Loucy (cell line): ENCODE measurements around the gene SDCCAG8.
A peak's percentile ranks its signal among the peaks of the same experiment; 100 is the strongest.
"Not testable (repeated sequence)": the region's sequence is repeated elsewhere in the genome, so short reads cannot be mapped to it uniquely, and the experiment has no call there.

Experiments used
- H2AFZ ChIP-seq: fragments of 200-600 bp; sonication (generic); 2 replicates; pipeline ENCODE4 v1.6.0; 2016; ENCODE audit warnings: antibody characterized with exemption, mild to moderate bottlenecking, low read length, moderate library complexity
- H3F3A ChIP-seq: fragments of 200-600 bp; 2 replicates; pipeline ENCODE4 v1.6.0; 2016; ENCODE audit warnings: antibody characterized with exemption, low read depth, mild to moderate bottlenecking
- H3K27me3 ChIP-seq: fragments of 200-600 bp; sonication (generic); 2 replicates; pipeline ENCODE4 v1.6.1; 2014; ENCODE audit warnings: low read length, mild to moderate bottlenecking; ENCODE audit not compliant: insufficient read depth, poor library complexity, severe bottlenecking
- H3K36me3 ChIP-seq: fragments of 200-600 bp; sonication (generic); 2 replicates; pipeline ENCODE4 v1.6.1; 2016; ENCODE audit warnings: low read length; ENCODE audit not compliant: insufficient read depth
- H3K4me1 ChIP-seq: fragments of 200-600 bp; sonication (generic); 2 replicates; pipeline ENCODE4 v1.5.1; 2014; ENCODE audit warnings: low read length, mild to moderate bottlenecking; ENCODE audit not compliant: insufficient read depth, poor library complexity, severe bottlenecking
- H3K4me2 ChIP-seq: fragments of 200-600 bp; sonication (generic); 2 replicates; pipeline ENCODE4 v1.6.0; 2014; ENCODE audit warnings: antibody characterized with exemption, low read length, low read depth, mild to moderate bottlenecking; ENCODE audit not compliant: poor library complexity, severe bottlenecking
- H3K4me3 ChIP-seq: fragments of 200-600 bp; sonication (generic); 2 replicates; pipeline ENCODE4 v1.5.1; 2014; ENCODE audit warnings: low read length, mild to moderate bottlenecking, mixed read lengths; ENCODE audit not compliant: poor library complexity, severe bottlenecking
- H3K79me2 ChIP-seq: fragments of 200-600 bp; sonication (generic); 2 replicates; pipeline ENCODE4 v1.6.1; 2014; ENCODE audit warnings: low read length; ENCODE audit not compliant: insufficient read depth
- H3K9ac ChIP-seq: fragments of 200-600 bp; sonication (generic); 2 replicates; pipeline ENCODE4 v1.6.0; 2014; ENCODE audit warnings: mild to moderate bottlenecking, low read depth, low read length, moderate library complexity; ENCODE audit not compliant: poor library complexity, severe bottlenecking
- H3K9me2 ChIP-seq: fragments of 200-600 bp; sonication (generic); replicated peaks from 2 replicates; pipeline ENCODE4 v1.6.1; 2016; ENCODE audit warnings: low read depth, low read length, mixed read lengths
- H3K9me3 ChIP-seq: fragments of 200-600 bp; sonication (generic); 2 replicates; pipeline ENCODE4 v1.6.1; 2014; ENCODE audit warnings: mild to moderate bottlenecking, antibody characterized with exemption, low read length, low read depth; ENCODE audit not compliant: insufficient read depth
- H4K20me1 ChIP-seq: fragments of 200-600 bp; sonication (generic); 2 replicates; pipeline ENCODE4 v1.6.0; 2014; ENCODE audit warnings: antibody characterized with exemption, low read length, mild to moderate bottlenecking; ENCODE audit not compliant: insufficient read depth, poor library complexity, severe bottlenecking
- CTCF ChIP-seq: fragments of 200-600 bp; sonication (generic); conservative IDR thresholded peaks from 2 replicates; pipeline ENCODE4 v1.5.1; 2014; ENCODE audit warnings: mild to moderate bottlenecking, antibody characterized with exemption, low read length
- EZH2phosphoT487 ChIP-seq: fragments of 200-600 bp; IDR thresholded peaks from 2 replicates; pipeline ENCODE4 v1.6.1; 2018; ENCODE audit warnings: antibody characterized with exemption, mild to moderate bottlenecking, moderate library complexity, borderline replicate concordance

Gene SDCCAG8

GRCh38 chr1:243255791-243256512 is at the start of gene SDCCAG8:
Gene SDCCAG8 (plus strand): TSS chr1:243256041. CDS start chr1:243256174, 133 bp downstream.
- H3K9me3 ChIP-seq: no peaks in the 10 kb centered on the region
- H3K36me3 ChIP-seq: no peaks in the 10 kb centered on the region
- peak within 1 kb of the TSS; percentile 83 for H3K4me3 ChIP-seq
- H3F3A ChIP-seq: no peaks in the 10 kb centered on the region
- H3K9me2 ChIP-seq: no peaks in the 10 kb centered on the region
- peaks cover 44% of the 10 kb centered on the region for H3K4me1 ChIP-seq
- peaks cover 57% of the 10 kb centered on the region for H4K20me1 ChIP-seq
- H3K9ac ChIP-seq: peak within 1 kb of the TSS; percentile 92
- H3K4me2 ChIP-seq: peak within 1 kb of the TSS; percentile 86
- no peaks in the 10 kb centered on the region for H3K27me3 ChIP-seq
- H3K79me2 ChIP-seq: peaks cover 81% of the 10 kb centered on the region
- TF ChIP-seq EZH2phosphoT487: no peak
- TF ChIP-seq CTCF: no peak
- H2AFZ ChIP-seq: peak within 1 kb of the TSS; percentile 86

GRCh38 chr1:243211984-243212383 is 43.9 kb upstream of the SDCCAG8 start:
- not testable (repeated sequence) for H3K27me3 ChIP-seq, H3K4me2 ChIP-seq, H3K9me2 ChIP-seq, H3F3A ChIP-seq, H3K79me2 ChIP-seq, H3K9me3 ChIP-seq, H3K4me1 ChIP-seq, H4K20me1 ChIP-seq, H2AFZ ChIP-seq, H3K4me3 ChIP-seq, H3K9ac ChIP-seq
- peaks cover 20% of the 10 kb centered on the region; the same call in 1 of the 2 replicates for H3K36me3 ChIP-seq

GRCh38 chr1:243213045-243213787 is 42.6 kb upstream of the SDCCAG8 start:
- H3K9me3 ChIP-seq: no peaks in the 10 kb centered on the region
- H3F3A ChIP-seq: no peaks in the 10 kb centered on the region
- no peak overlapping the region for H3K4me2 ChIP-seq
- H3K9ac ChIP-seq: no peak overlapping the region
- peaks cover 31% of the 10 kb centered on the region; the same call in 1 of the 2 replicates for H3K36me3 ChIP-seq
- H4K20me1 ChIP-seq: peaks cover 2% of the 10 kb centered on the region
- TF ChIP-seq CTCF: no peak
- no peak for TF ChIP-seq EZH2phosphoT487
- H3K9me2 ChIP-seq: no peaks in the 10 kb centered on the region
- no peaks in the 10 kb centered on the region for H3K27me3 ChIP-seq
- no peaks in the 10 kb centered on the region for H3K4me1 ChIP-seq
- peaks cover 19% of the 10 kb centered on the region; the same call in 1 of the 2 replicates for H3K79me2 ChIP-seq
- no peak overlapping the region for H2AFZ ChIP-seq
- H3K4me3 ChIP-seq: no peak overlapping the region

GRCh38 chr1:243215276-243215875 is 40.5 kb upstream of the SDCCAG8 start:
- H3K27me3 ChIP-seq, H3K4me3 ChIP-seq, H3K9me3 ChIP-seq, H3K4me2 ChIP-seq, H3K9me2 ChIP-seq, H3F3A ChIP-seq, H3K9ac ChIP-seq, H3K4me1 ChIP-seq, H2AFZ ChIP-seq, H4K20me1 ChIP-seq: not testable (repeated sequence)
- Histone ChIP-seq H3K36me3 (peaks cover 52% of the 10 kb centered on the region), H3K79me2 (peaks cover 23% of the 10 kb centered on the region; the same call in 1 of the 2 replicates)
